GM23338 (cell line): ENCODE data around the gene CPA1. TPM values are rescaled to one million over a fixed set of nuclear protein-coding genes. Genes with fewer than 3 reads are reported as not detected.

Experiments
- ATAC-seq: fragments of 200-7000 bp; cut with Tn5 transposase; 3 replicates; pipeline ENCODE4 v1.9.1; 2020
- DNase-seq: peaks from one replicate; pipeline ENCODE4 v3.0.0-alpha.2; 2015; ENCODE audit warnings: low spot score
- H2AFZ ChIP-seq: fragments of 200-600 bp; sonication (generic); 2 replicates; pipeline ENCODE4 v1.8.0; 2016; ENCODE audit warnings: antibody characterized with exemption, mild to moderate bottlenecking, moderate library complexity
- H3F3A ChIP-seq: fragments of 200-600 bp; sonication (generic); replicated peaks from 2 replicates; pipeline ENCODE4 v1.8.0; 2017; ENCODE audit warnings: antibody characterized with exemption, mixed run types, low read depth
- H3K27ac ChIP-seq: fragments of 200-600 bp; sonication (generic); 2 replicates; pipeline ENCODE4 v1.6.1; 2016; ENCODE audit warnings: low read depth
- H3K27me3 ChIP-seq: fragments of 200-600 bp; sonication (generic); 2 replicates; pipeline ENCODE4 v1.8.0; 2016; ENCODE audit warnings: mild to moderate bottlenecking, mixed run types, moderate library complexity; ENCODE audit not compliant: insufficient read depth
- H3K36me3 ChIP-seq: fragments of 200-600 bp; sonication (generic); 2 replicates; pipeline ENCODE4 v1.8.0; 2016; ENCODE audit warnings: mild to moderate bottlenecking; ENCODE audit not compliant: insufficient read depth
- H3K4me1 ChIP-seq: fragments of 200-600 bp; sonication (generic); 2 replicates; pipeline ENCODE4 v1.8.0; 2016; ENCODE audit warnings: mild to moderate bottlenecking, moderate library complexity; ENCODE audit not compliant: insufficient read depth
- H3K4me2 ChIP-seq: fragments of 200-600 bp; sonication (generic); 2 replicates; pipeline ENCODE4 v1.7.1; 2017; ENCODE audit warnings: mixed run types
- H3K4me3 ChIP-seq: fragments of 200-600 bp; sonication (generic); 2 replicates; pipeline ENCODE4 v1.6.1; 2016; ENCODE audit warnings: mixed run types
- H3K79me2 ChIP-seq: fragments of 200-600 bp; sonication (generic); replicated peaks from 2 replicates; pipeline ENCODE4 v1.8.0; 2017; ENCODE audit warnings: mild to moderate bottlenecking; ENCODE audit not compliant: insufficient read depth
- H3K9me2 ChIP-seq: fragments of 200-600 bp; sonication (generic); 2 replicates; pipeline ENCODE4 v1.8.0; 2017; ENCODE audit not compliant: insufficient read depth
- H4K20me1 ChIP-seq: fragments of 200-600 bp; sonication (generic); replicated peaks from 2 replicates; pipeline ENCODE4 v1.8.0; 2017; ENCODE audit warnings: mild to moderate bottlenecking; ENCODE audit not compliant: insufficient read depth
- H3K27ac Mint-ChIP-seq: 2 replicates; pipeline ENCODE4 v1.8.0; 2020; ENCODE audit warnings: inconsistent platforms, mild to moderate bottlenecking, moderate library complexity, mixed read lengths
- H3K27me3 Mint-ChIP-seq: 3 replicates; pipeline ENCODE4 v1.8.0; 2022; ENCODE audit warnings: low read depth, mild to moderate bottlenecking, moderate library complexity, mixed read lengths, inconsistent platforms; ENCODE audit not compliant: insufficient read depth, poor library complexity
- H3K36me3 Mint-ChIP-seq: 3 replicates; pipeline ENCODE4 v1.8.0; 2021; ENCODE audit warnings: low read depth, mild to moderate bottlenecking, inconsistent platforms, moderate library complexity, mixed read lengths
- H3K4me1 Mint-ChIP-seq: 3 replicates; pipeline ENCODE4 v1.8.0; 2020; ENCODE audit warnings: mild to moderate bottlenecking, inconsistent platforms, mixed read lengths
- H3K4me3 Mint-ChIP-seq: 3 replicates; pipeline ENCODE4 v1.8.0; 2021; ENCODE audit warnings: moderate library complexity, mild to moderate bottlenecking, inconsistent platforms, mixed read lengths
- H3K9me3 Mint-ChIP-seq: 3 replicates; pipeline ENCODE4 v1.8.0; 2020; ENCODE audit warnings: moderate library complexity, mild to moderate bottlenecking, inconsistent platforms, mixed read lengths
- CREB1 ChIP-seq: fragments of 250-450 bp; sonication (Bioruptor Pico); IDR thresholded peaks from 2 replicates; pipeline ENCODE4 v1.5.0; 2020; ENCODE audit warnings: low read depth, mild to moderate bottlenecking, moderate library complexity
- EZH2phosphoT487 ChIP-seq: fragments of 200-600 bp; sonication (generic); IDR thresholded peaks from one replicate; pipeline ENCODE4 v1.8.1; 2018; ENCODE audit warnings: antibody characterized with exemption; ENCODE audit not compliant: unreplicated experiment
- NANOG ChIP-seq: IDR thresholded peaks from 2 replicates; pipeline ENCODE4 v1.6.1; 2016; ENCODE audit warnings: antibody characterized with exemption, borderline replicate concordance
- POLR2AphosphoS5 ChIP-seq: IDR thresholded peaks from 2 replicates; pipeline ENCODE4 v1.6.1; 2016; ENCODE audit warnings: antibody characterized with exemption, low read depth
- polyA plus RNA-seq: library from polyadenylated mRNA; unstranded; fragments of >200 nt; fragmentation: Nextera tagmentation; extraction: Ambion mirVana; gene quantifications from 2 replicates; pipeline ENCODE4 v1.2.1, GENCODE V29; 2016
- total RNA-seq: library from RNA; depleted of rRNA; stranded (reverse); fragments of >200 nt; shearing (Covaris generic); gene quantifications from 2 replicates; pipeline ENCODE4 v1.2.3, GENCODE V29; 2014
- TF ChIP-seq, protein P1 (sequence below): IDR thresholded peaks from one replicate; pipeline ENCODE4 v1.6.1; 2018; ENCODE audit warnings: antibody characterized with exemption; ENCODE audit not compliant: unreplicated experiment
- TF ChIP-seq, protein P2 (sequence below), 2 experiments: fragments of 200-600 bp in 1 of 2; sonication (generic) in 1 of 2; conservative IDR thresholded peaks; 2 replicates each; pipeline versions ENCODE4 v1.5.1 to v1.6.1; 2016 to 2017; ENCODE audit warnings: antibody characterized with exemption in 2 of 2, low read depth in 2 of 2, mild to moderate bottlenecking in 2 of 2, moderate library complexity in 1 of 2
- TF ChIP-seq, protein P3 (sequence below): IDR thresholded peaks from 2 replicates; pipeline ENCODE4 v1.6.1; 2016; ENCODE audit warnings: antibody characterized with exemption
- TF ChIP-seq, protein P4 (sequence below): fragments of 250-450 bp; sonication (Bioruptor Pico); IDR thresholded peaks from 2 replicates; pipeline ENCODE4 v1.5.0; 2020; ENCODE audit warnings: mild to moderate bottlenecking, moderate library complexity

Gene CPA1
- total and polyA plus RNA-seq, 2 experiments from 2014 or later: not detected

DNA sequence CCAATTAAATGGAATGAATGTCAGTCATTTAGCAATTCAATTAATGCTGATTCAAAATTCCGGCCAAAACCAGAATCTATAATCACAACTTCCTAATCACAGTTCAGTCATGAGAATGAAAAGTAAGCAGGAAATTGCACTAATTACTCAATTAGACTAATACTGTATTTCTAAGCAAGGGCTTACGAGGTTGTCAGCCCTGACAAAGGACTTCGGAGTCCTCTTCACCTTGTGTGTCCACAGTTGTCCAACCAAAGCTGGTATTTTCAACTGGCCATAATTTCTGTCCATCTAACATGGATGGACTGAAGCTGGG is 17.4 kb downstream of the CPA1 start (continued):
- TF ChIP-seq, protein P1, sequence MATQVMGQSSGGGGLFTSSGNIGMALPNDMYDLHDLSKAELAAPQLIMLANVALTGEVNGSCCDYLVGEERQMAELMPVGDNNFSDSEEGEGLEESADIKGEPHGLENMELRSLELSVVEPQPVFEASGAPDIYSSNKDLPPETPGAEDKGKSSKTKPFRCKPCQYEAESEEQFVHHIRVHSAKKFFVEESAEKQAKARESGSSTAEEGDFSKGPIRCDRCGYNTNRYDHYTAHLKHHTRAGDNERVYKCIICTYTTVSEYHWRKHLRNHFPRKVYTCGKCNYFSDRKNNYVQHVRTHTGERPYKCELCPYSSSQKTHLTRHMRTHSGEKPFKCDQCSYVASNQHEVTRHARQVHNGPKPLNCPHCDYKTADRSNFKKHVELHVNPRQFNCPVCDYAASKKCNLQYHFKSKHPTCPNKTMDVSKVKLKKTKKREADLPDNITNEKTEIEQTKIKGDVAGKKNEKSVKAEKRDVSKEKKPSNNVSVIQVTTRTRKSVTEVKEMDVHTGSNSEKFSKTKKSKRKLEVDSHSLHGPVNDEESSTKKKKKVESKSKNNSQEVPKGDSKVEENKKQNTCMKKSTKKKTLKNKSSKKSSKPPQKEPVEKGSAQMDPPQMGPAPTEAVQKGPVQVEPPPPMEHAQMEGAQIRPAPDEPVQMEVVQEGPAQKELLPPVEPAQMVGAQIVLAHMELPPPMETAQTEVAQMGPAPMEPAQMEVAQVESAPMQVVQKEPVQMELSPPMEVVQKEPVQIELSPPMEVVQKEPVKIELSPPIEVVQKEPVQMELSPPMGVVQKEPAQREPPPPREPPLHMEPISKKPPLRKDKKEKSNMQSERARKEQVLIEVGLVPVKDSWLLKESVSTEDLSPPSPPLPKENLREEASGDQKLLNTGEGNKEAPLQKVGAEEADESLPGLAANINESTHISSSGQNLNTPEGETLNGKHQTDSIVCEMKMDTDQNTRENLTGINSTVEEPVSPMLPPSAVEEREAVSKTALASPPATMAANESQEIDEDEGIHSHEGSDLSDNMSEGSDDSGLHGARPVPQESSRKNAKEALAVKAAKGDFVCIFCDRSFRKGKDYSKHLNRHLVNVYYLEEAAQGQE: no peak
- TF ChIP-seq, protein P2, sequence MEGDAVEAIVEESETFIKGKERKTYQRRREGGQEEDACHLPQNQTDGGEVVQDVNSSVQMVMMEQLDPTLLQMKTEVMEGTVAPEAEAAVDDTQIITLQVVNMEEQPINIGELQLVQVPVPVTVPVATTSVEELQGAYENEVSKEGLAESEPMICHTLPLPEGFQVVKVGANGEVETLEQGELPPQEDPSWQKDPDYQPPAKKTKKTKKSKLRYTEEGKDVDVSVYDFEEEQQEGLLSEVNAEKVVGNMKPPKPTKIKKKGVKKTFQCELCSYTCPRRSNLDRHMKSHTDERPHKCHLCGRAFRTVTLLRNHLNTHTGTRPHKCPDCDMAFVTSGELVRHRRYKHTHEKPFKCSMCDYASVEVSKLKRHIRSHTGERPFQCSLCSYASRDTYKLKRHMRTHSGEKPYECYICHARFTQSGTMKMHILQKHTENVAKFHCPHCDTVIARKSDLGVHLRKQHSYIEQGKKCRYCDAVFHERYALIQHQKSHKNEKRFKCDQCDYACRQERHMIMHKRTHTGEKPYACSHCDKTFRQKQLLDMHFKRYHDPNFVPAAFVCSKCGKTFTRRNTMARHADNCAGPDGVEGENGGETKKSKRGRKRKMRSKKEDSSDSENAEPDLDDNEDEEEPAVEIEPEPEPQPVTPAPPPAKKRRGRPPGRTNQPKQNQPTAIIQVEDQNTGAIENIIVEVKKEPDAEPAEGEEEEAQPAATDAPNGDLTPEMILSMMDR (conservative IDR thresholded peaks at IDR 0.05; ENCODE audit: low read depth in 2 of 2): no peak
- TF ChIP-seq EZH2phosphoT487: no peak
- no peak for TF ChIP-seq NANOG

DNA sequence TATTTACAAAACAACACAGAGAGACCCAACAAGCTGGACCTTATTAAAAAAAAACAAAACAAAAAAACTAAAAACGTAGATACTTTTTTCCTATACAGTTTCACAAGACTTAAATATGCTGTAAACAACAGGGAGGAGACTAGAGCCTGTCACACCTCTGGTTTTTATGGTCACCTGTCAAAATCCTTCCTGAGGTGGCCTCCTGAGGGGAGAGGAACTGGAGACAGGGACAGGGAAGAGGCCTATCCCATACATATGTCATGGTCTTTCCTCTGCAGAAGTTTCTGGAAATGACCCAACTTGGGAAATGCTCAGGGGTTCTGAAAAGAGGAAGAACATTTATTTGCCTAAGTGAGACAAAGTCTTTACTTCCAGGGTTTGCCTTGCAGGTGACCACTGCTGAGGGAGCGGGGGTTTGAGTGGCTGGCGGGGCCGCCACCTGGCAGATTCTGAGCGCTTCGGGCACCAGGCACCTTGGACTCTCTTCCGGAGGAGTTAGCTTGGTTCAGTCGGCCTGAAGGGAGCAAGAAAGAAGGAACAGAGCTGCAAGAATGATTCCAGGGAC is 18.3 kb downstream of the CPA1 start:
- Histone ChIP-seq H3K27me3 (no peaks in the 10 kb centered on the region), H3K79me2 (no peaks in the 10 kb centered on the region), H4K20me1 (no peaks in the 10 kb centered on the region), H2AFZ (no peak overlapping the region), H3K9me2 (0 out of 2 replicates have a peak, but pooled peaks cover 4% of the 10 kb centered on the region), H3K36me3 (no peaks in the 10 kb centered on the region), H3K4me3 (no peak overlapping the region), H3F3A (no peaks in the 10 kb centered on the region), H3K4me2 (no peak overlapping the region), H3K4me1 (peaks cover 28% of the 10 kb centered on the region), H3K27ac (no peak overlapping the region)
- peaks cover 33% of the 10 kb centered on the region for H3K4me1 Mint-ChIP-seq
- H3K27me3 Mint-ChIP-seq: peaks cover 4% of the 10 kb centered on the region
- no peak for DNase-seq
- no peak for TF ChIP-seq POLR2AphosphoS5
- TF ChIP-seq, protein P3, sequence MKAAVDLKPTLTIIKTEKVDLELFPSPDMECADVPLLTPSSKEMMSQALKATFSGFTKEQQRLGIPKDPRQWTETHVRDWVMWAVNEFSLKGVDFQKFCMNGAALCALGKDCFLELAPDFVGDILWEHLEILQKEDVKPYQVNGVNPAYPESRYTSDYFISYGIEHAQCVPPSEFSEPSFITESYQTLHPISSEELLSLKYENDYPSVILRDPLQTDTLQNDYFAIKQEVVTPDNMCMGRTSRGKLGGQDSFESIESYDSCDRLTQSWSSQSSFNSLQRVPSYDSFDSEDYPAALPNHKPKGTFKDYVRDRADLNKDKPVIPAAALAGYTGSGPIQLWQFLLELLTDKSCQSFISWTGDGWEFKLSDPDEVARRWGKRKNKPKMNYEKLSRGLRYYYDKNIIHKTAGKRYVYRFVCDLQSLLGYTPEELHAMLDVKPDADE: no peak
- TF ChIP-seq, protein P4, sequence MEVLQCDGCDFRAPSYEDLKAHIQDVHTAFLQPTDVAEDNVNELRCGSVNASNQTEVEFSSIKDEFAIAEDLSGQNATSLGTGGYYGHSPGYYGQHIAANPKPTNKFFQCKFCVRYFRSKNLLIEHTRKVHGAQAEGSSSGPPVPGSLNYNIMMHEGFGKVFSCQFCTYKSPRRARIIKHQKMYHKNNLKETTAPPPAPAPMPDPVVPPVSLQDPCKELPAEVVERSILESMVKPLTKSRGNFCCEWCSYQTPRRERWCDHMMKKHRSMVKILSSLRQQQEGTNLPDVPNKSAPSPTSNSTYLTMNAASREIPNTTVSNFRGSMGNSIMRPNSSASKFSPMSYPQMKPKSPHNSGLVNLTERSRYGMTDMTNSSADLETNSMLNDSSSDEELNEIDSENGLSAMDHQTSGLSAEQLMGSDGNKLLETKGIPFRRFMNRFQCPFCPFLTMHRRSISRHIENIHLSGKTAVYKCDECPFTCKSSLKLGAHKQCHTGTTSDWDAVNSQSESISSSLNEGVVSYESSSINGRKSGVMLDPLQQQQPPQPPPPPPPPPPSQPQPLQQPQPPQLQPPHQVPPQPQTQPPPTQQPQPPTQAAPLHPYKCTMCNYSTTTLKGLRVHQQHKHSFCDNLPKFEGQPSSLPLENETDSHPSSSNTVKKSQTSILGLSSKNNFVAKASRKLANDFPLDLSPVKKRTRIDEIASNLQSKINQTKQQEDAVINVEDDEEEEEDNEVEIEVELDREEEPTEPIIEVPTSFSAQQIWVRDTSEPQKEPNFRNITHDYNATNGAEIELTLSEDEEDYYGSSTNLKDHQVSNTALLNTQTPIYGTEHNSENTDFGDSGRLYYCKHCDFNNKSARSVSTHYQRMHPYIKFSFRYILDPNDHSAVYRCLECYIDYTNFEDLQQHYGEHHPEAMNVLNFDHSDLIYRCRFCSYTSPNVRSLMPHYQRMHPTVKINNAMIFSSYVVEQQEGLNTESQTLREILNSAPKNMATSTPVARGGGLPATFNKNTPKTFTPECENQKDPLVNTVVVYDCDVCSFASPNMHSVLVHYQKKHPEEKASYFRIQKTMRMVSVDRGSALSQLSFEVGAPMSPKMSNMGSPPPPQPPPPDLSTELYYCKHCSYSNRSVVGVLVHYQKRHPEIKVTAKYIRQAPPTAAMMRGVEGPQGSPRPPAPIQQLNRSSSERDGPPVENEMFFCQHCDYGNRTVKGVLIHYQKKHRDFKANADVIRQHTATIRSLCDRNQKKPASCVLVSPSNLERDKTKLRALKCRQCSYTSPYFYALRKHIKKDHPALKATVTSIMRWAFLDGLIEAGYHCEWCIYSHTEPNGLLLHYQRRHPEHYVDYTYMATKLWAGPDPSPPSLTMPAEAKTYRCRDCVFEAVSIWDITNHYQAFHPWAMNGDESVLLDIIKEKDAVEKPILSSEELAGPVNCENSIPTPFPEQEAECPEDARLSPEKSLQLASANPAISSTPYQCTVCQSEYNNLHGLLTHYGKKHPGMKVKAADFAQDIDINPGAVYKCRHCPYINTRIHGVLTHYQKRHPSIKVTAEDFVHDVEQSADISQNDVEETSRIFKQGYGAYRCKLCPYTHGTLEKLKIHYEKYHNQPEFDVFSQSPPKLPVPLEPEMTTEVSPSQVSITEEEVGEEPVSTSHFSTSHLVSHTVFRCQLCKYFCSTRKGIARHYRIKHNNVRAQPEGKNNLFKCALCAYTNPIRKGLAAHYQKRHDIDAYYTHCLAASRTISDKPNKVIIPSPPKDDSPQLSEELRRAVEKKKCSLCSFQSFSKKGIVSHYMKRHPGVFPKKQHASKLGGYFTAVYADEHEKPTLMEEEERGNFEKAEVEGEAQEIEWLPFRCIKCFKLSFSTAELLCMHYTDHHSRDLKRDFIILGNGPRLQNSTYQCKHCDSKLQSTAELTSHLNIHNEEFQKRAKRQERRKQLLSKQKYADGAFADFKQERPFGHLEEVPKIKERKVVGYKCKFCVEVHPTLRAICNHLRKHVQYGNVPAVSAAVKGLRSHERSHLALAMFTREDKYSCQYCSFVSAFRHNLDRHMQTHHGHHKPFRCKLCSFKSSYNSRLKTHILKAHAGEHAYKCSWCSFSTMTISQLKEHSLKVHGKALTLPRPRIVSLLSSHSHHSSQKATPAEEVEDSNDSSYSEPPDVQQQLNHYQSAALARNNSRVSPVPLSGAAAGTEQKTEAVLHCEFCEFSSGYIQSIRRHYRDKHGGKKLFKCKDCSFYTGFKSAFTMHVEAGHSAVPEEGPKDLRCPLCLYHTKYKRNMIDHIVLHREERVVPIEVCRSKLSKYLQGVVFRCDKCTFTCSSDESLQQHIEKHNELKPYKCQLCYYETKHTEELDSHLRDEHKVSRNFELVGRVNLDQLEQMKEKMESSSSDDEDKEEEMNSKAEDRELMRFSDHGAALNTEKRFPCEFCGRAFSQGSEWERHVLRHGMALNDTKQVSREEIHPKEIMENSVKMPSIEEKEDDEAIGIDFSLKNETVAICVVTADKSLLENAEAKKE: no peak
- TF ChIP-seq CREB1 (CRISPR knock-in tag): no peak
- peaks cover 19% of the 10 kb centered on the region for H3K36me3 Mint-ChIP-seq
- H3K27ac Mint-ChIP-seq: 0 out of 2 replicates have a peak overlapping the region, but pooled peaks have one; percentile 35
- ATAC-seq: no peak
- H3K4me3 Mint-ChIP-seq: no peak overlapping the region
- H3K9me3 Mint-ChIP-seq: no peaks in the 10 kb centered on the region; the same call in 2 of the 3 replicates
